Measurements from ENCODE around the gene TACR2.

DNA sequence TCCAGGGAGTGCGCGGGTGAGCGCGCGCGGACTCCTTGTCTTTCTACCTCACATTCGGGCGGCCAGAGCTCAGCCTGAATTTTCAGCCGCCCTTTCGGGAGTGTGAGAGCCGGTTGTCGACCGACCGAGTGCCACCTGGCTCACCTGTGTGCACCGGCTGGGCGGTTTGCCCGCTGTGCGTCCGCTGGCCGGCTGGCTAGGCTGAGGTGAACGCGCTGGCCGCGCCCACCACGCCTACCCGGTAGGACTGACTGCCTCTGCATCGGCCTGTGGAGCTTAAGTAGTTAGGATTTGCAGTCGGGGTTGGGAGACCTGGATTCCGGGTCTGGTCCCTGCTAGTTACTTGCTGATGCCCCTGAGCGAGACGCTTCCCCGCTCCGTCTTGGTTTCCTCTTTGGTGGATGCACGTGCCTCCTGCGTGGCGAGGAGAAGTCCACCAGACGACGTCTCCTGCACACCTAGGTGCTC lies 35.1 kb upstream of the TACR2 start:
- TF ChIP-seq POLR2AphosphoS5 (IDR thresholded peaks at IDR 0.05) (peak; percentile 40 to 80 (median 73)), POLR2A (IDR thresholded peaks at IDR 0.05) (peak; percentile 94)
- TF ChIP-seq, protein P1, sequence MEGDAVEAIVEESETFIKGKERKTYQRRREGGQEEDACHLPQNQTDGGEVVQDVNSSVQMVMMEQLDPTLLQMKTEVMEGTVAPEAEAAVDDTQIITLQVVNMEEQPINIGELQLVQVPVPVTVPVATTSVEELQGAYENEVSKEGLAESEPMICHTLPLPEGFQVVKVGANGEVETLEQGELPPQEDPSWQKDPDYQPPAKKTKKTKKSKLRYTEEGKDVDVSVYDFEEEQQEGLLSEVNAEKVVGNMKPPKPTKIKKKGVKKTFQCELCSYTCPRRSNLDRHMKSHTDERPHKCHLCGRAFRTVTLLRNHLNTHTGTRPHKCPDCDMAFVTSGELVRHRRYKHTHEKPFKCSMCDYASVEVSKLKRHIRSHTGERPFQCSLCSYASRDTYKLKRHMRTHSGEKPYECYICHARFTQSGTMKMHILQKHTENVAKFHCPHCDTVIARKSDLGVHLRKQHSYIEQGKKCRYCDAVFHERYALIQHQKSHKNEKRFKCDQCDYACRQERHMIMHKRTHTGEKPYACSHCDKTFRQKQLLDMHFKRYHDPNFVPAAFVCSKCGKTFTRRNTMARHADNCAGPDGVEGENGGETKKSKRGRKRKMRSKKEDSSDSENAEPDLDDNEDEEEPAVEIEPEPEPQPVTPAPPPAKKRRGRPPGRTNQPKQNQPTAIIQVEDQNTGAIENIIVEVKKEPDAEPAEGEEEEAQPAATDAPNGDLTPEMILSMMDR (IDR thresholded peaks at IDR 0.05) = no peak

Measured in transverse colon (tissue), 4 donors.